NCI-H187 (cell line): ENCODE measurements around the gene PPP2R5E.

Experiments used
- DNase-seq, 2 experiments: peaks; one replicate each; lab custom pipeline; 2025; lab: John Stamatoyannopoulos, UW

Gene PPP2R5E

DNA sequence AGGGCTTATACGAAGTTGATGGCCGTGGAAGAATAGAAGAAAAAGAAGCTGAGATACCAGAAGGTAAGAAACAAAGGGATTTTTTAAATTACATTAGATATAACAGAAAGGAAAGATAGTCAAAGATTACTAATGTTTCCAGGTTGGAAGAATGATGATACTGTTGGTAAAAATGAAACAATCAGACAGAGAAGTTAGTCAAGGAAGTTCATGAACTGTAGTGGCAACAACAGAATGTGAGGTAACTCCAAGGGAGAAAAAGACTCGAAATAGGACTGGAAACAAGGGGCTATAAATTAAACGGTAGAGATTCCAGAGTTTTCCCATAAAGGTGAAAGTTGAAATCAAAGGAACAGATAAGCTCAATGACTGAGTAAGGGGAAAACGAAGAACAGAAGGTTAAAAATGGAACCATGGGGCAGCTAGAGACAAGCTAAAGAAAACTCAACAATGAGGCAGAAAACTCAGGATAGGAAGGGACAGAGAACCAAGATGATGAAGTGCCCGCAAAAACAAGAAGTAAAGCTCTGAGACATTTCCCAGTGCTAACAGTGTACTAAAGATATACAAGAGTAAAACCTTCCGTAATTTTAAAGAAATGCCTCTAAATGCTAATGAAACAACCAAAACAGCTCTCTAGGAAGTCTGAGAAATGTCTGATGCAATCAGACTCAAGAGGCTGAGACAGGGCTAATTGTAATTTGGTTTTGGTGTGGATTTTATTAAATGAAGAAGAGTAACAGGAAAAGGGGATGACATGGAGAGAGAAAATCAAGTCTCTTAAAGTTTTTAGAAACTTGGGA lies 70.0 kb downstream of the PPP2R5E start:
- DNase-seq: no peak

DNA sequence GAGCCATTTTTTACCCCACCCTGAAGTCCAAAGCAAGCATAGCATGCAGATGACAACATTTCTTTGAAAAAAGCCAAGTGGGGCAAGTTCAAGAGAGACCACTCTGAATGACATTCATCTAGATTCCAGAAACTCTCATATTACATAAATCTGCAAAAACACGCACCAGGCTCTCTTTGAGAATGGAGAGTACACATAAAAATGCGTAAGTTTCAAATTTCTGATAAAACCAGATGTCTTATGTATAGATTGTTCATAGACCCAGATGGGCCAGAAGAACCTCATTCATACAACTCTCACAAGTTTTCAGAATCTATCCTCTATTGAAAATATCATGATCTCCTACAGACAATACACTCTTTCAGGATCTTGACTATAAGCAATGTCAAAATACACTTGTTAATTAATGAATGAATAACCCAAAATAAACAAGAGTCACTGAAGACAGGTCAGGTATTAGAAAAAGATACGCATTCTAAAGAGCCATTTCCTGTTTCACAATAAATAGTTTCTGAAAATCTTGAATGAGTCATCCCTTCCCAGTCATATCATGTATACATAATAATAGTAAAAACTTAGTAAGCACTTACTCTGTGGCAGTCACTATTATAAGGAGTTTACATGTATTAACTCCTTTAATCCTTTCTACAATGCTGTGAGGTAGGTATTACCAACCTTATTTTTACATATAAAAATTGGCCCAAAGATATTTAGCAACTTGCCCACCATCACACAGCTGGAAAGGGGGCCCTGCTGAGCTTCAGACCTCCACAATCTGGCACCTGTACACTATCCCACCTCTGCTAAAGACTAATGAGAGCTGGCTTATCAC lies 72.0 kb downstream of the PPP2R5E start:
- no peak for DNase-seq

DNA sequence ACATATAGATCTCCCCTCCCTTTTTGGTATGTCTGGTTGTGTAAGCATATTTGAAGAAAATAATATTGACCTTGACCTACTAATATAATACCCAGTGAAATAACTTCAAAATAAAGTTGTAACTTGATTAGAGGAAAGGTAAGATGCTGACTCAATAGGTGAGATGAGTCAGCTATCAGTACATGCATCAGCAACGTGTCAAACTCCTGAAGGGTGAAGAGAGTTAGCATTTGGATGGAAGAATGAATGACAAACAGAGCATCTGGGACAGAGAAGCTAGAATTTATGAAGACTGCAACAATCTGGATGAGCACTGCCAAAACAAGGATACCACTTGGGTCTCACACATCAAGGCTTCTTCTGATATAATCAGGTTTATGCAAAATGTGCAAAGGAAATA lies 74.9 kb downstream of the PPP2R5E start:
- DNase-seq: no peak

DNA sequence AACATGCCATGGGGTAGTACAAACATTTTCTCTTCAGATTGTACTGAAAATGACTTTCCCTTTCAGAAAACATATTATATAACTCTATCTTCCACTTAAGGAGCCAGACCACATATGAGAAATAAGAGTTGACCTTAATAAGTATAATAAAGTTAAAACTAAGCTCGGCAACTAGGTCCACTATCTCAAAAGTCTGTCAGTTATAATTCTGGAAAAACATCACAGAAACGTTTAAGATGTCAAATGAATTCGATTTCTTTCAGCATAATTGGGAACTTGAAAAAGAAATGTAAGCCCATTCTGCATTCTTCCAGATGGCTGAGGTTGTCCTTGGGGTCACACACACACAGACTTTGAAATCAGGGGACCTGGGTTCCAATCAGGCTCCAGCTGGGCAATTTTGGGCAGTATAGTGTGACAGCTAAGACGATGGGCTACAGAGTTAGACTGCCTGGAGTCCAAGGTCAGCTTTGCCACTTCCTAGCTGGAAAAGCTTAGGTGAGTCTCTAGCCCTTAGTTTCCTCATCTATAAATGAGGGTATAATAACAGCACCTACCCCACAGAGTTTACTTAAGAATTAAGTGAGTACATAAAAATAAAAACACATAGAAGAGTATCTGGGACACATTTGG lies 75.6 kb downstream of the PPP2R5E start:
- no peak for DNase-seq

DNA sequence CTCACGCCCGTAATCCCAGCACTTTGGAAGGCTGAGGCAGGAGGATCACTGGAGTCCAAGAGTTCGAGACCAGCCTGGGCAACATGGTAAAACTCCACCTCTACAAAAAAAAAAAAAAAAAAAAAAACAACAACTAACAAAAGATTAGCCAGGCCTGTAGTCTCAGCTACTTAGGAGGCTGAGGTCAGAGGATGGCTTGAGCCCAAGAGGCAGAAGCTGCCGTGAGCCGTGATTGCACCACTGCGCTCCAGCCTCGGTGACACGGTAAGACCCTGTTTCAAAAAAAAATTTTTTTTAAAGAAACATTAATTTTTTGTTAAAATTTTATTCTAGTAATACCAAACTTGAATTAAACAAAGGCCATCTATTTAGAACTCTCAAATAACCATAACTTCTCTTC lies 77.8 kb downstream of the PPP2R5E start:
- DNase-seq: no peak

DNA sequence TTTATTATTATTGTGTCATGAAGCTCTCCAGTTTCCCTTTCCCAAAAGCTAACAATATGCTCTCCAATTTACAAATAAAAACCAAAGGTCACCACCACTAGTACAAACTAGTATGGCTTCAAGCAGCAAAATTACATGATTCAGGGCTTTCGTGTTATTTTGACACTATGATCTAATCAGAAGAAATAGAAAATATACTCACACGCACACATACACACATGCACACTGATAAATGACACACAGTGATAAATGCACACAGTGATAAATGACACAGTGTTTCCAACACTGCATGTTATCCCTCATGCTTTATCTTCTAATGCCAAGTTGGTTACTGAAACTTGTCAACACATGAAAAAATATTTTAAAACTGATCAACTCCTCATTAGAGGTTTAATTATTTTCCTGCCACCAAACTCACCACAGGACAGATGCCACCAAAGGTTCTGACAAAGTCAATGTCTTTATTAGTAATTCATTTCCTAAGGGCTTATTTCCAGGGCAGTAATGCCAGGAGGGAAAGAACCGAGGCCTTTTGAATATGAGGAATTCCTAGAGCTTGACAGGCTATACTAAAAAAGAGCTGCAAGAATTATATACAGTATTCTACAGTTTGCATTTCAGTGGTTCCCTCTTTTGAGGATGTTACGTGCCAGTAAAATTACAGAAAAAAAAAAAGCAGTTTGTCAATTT lies 82.4 kb downstream of the PPP2R5E start:
- DNase-seq: no peak

DNA sequence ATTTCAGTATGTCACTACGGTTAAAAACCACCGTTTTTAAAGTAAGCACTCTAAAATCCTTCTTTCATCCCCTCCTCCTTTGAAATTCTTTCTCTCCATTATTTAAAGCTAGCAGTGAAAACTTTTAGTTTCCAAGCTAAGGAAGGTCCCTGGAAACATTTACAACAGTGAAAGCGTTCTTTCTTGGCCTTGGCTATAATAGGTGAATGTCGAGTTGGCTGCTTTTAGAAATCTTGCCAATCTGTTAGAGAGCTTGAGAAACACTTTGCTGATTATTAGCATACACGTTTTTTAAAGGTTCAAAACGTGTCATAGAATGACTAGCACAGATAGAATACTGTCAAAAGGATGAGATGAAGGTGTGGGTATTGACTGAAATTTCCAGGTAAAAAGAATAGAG lies 83.4 kb downstream of the PPP2R5E start:
- no peak for DNase-seq

DNA sequence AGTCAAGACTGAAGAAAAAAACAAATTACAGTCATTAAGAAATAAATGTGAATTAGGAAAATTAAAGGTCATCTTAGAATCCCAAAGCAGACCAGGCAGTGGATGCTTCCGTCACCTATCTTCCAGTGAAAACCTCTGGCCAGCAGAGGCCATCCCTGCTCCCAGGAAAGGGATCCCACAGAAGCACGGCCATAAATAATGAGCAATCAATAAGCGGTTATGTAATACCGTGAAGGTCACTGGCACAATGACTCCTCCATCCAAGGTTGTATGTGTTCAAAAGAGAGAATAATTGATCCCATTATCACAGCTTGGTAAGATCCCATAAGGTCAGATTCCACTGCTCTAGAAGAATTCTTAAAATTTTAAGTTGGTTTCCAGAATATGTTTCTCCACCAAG lies 85.7 kb downstream of the PPP2R5E start:
- no peak for DNase-seq

DNA sequence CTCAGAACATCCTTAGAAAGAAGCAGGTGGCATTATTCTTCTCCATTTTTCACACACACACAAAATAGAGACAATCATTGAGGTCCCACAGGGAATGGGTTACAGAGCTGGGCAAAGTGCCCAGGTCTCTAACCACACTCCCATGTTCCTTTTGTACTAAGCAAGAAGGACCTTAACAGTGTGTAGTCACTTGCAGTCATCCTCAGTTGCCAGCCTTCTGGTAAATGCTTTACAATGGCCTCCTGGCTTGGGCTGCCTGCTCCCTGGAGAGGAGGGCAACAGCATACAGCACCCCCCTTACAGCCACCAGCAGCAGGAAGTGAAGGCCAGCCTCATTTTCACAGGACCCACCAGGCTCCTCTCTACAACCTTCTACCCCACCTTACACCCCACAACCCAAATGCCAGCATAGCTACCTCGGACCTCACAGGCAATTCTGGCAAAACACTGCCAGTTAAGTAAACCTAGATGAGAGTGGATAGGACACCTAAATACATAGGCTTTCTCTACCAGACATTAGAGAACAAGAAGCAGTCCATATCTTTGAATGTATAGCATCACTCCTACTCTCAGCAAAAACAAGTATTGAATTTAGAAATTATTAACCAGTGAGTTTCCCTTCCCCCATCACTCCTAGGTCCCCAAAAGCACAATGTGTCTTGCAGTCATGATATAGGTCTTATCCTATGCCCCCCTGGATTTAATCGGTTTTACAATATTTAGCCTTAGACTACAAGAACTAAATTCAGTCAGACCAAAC lies 88.1 kb downstream of the PPP2R5E start:
- DNase-seq: no peak

DNA sequence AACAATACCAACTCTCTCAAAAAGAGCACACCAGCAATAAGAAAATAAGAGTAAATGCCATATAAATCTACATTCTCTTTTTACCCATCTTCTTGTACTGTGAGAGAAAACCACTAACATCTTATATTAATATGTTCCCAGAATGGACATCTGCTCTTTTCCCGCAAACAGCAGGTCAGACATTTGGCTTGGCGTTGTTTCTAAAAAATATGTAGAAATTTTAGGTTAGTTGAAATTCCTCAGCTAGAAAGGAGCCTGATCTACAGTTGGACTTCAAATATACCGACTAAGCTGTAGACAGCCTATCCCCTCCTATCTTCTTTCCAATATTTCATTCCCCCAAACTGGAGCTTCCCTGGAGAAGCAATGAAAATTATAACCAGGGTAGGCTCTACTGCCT lies 88.7 kb downstream of the PPP2R5E start:
- no peak for DNase-seq

DNA sequence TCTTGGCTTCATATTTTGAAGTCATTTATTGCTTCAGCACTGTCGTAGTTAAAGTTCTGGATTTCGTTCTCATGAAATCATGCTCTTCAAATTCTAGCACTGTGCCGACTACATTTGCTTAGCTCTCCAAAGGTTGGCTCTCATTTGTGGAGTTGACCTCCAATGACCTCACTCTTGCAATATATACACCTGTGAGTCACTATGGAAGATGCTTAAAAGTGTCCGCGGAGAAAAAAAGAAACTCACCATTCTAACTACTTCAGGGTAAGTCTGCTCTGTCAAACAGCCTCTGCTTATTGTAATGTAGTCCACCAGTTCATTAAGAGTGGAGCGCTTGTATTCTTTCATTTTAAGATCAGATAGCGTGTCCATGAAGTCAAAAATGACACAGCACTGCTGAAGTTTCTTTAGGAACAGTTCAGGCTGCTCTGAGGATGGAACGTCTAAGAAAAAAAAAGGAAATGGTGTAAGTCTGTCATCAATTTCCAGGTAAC lies 89.7 kb downstream of the PPP2R5E start:
- no peak for DNase-seq

DNA sequence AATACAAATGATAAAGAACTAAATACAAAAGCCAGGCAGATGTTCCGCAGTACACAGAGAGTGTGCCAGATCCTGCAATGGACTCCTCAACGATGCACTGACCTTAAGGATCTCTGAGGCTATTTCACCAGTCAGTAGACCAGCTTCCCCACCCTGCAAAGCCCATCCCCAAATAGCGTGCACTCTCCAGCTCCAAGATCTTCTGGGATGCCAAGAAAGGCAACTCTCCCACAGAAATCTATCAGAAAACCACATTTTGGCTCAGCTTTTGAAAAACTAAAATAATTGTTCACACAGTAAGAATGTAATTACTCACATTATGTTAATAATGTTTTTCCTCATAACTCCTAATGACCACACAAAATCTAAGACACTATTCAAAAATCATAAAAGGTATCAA lies 90.4 kb downstream of the PPP2R5E start:
- no peak for DNase-seq

DNA sequence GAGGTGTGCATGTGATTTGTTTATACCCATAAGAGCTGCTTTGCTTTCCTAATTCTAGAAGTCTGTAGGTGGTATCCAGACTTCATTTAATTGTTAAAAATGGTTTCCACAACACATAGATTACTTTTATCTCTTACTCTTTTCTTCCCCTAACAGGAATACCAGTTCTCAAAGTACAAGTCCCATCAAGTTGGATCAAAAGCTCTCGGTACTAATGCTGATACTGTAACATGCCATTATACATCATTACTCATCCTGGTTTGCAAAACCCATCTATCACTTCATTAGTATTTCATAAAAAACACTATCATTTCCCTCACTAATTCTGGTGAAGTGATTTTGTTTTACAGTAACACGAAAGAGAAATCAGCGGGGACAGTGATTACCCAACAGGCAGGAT lies 94.3 kb downstream of the PPP2R5E start:
- DNase-seq: no peak

DNA sequence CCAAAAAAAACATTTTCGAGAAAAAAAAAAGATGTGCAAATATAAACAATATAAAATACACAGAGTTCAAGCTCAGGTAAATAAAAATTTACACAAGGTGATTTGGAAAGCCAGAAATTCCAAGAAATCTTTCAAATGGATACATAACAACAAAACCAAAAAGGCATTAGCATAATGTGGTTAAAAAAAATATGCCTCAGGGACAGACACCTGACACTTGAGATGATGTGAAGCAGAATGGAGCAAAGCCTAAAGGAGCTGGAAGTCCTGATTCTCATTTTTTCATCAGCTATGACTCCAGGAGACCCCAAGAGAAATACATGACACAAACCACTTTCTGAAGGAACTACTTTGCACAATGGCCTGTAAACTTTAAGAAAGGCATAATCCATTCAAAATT lies 98.6 kb downstream of the PPP2R5E start:
- no peak for DNase-seq

DNA sequence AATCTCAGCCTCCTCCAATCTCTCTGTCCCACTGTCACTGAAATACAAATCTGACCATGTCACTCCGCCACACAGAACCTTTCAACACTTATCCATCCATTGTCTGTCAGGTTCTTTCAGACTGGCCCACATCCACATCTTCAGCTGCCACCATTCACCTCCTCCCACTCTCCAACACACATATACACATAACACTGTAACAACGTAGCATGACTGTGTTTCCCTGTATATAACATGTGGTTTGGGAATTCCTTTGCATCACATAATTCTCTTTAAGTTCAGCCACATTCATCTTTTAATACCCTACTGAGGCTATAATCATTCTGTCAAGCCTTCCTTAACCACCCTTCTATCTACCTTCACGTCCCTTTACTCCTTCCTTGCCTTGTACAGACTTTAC lies 99.2 kb downstream of the PPP2R5E start:
- no peak for DNase-seq

DNA sequence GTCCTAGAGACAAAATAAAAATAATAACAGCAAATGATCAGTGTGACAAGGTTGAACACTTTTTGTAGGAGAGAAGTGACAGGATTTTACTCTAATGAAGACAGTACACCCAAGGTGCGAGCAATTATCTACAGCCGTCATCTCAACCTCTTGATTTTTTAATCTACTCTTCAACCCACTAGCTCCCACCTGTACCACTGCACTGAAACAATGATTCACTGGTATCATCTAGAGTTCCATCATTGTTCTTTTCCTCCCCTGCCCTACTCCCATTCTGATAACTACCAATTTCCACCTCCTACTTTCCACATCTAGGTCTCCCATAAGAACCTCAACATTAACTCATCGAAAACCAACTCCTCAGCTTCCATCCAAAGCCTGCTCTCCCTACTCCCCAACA lies 99.8 kb downstream of the PPP2R5E start:
- no peak for DNase-seq

DNA sequence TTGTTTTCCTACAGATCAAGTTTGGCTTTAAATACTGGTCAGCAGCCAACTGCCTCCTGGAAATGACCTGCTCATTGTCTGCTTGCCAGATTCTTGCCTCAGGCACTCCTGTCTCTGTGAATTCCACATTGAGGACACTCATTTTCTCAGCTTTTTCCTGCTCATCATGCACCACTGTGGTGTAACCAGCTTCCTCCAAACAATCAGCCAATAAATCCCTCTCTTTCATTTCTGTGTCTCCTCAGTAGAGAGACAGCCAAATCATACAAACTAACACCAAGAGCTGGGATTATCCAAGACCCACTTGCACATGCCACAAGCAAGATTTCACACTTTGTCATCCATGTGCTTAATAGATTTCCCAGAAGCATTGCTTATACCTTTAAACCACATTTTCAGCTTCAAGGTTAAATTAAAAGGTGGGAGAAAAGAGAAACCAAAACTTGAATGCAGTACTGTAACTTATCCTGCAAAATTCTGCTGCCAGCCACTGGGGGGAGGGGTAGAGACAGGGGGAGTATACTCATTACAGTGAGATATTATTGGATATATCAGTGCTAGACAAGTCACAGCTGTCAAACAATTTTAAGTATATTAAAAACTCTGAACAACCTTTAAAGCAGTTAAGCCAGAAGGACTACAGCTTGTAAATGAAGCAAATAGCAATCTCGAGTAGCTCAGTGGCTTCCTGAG lies 105.0 kb downstream of the PPP2R5E start:
- DNase-seq: no peak

DNA sequence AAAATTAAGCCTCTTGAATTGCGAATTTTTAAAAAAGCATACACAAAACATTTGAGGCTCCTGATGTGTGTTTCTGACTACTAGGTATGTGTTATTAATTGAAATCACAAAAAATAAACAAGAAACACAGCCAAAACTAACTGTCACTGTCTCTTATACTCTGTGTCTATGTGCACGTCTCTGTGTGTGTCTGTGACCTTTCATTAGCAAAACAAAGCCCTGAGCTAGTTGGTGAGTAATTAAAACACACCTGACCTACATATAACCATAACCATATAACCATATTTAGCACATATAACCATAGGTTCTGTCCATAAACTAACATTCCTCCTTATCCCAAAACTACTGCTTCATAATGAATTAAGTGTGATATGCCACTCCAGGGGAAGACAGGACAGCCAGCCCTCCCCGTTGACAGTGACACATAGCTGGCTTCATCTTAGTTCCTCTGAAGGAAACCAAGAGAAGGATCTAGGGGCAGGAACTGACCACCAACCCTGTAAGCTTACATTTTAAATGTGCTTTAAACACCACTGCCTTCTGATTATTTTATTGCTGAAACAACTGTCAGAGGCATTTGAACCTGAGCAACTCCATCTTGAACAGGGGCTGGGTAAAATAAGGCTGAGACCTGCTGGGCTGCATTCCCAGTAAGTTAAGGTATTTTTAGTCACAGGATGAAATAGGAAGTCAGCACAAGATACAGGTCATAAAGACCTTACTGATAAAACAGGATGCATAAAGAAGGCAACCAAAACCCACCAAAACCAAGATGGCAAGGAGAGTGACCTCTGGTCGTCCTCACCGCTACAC lies 106.7 kb downstream of the PPP2R5E start:
- no peak for DNase-seq

DNA sequence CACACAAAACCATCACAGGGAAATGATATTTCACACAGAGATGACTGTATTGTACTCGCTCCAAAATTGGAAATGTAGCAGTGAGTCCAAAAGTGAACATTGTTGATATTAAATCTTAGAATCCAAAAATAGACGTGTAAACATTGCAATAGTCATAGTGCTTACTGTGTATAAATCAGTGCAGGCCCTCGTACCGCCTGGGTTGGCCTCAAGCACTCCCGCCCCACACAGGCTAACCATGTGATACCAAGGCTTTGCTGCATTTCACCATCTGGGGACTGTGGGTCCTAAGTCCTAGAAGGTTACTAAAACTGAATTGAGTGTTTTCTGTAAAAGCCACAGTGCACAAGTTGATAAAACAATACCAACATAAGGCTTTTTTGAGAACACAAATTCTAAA lies 107.3 kb downstream of the PPP2R5E start:
- DNase-seq: no peak

DNA sequence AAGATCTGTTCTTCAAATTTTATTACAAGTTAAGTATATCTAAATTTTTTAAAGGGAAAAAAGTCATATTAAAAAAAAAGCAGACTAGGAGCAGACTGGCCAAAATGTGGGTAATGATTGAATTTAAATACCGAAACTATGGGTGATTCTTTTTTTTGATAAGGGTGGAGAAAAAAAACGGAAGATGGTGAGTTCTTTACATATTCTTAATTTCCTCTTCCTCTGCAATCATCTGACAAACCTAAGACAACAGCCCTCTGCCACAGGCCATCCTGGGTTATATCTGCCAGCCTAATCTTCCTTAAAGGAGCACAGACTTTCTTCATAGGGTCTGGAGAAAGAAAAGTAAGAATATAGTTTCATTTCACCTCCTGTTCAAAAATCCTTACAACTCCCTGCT lies 108.0 kb downstream of the PPP2R5E start:
- DNase-seq: no peak
